Measurements from ENCODE around the gene NTNG1.

- no peak for TF ChIP-seq POLR2A (IDR thresholded peaks at IDR 0.05)
- no peak for TF ChIP-seq EP300 (IDR thresholded peaks at IDR 0.05)
- no peak for TF ChIP-seq CTCF (IDR thresholded peaks at IDR 0.05)
These were observed 382.9 kb downstream of the NTNG1 start for GRCh38 chr1:107523736-107524135.
